ENCODE results near the gene DNAJB13.

DNA sequence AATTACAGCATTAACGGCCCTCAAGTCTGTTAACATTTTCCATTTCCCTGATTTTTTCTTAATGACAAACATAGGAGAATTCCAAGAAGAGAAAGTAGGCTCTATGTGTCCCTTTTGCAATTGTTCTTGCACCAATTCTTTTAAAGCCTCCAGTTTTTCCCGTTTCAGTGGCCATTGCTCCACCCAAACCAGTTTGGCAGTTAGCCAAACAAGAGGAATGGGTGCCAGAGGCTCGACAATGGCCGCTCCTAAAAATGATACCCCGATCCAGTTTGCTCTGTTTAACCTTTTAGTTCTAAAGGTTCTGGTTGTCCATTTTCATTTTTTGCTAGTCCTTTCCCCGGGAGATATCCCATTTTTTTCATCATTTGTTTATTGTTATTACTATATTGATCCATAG, 6.7 kb upstream of the DNAJB13 start:
- TF ChIP-seq, protein P1, sequence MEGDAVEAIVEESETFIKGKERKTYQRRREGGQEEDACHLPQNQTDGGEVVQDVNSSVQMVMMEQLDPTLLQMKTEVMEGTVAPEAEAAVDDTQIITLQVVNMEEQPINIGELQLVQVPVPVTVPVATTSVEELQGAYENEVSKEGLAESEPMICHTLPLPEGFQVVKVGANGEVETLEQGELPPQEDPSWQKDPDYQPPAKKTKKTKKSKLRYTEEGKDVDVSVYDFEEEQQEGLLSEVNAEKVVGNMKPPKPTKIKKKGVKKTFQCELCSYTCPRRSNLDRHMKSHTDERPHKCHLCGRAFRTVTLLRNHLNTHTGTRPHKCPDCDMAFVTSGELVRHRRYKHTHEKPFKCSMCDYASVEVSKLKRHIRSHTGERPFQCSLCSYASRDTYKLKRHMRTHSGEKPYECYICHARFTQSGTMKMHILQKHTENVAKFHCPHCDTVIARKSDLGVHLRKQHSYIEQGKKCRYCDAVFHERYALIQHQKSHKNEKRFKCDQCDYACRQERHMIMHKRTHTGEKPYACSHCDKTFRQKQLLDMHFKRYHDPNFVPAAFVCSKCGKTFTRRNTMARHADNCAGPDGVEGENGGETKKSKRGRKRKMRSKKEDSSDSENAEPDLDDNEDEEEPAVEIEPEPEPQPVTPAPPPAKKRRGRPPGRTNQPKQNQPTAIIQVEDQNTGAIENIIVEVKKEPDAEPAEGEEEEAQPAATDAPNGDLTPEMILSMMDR (IDR thresholded peaks at IDR 0.05; ENCODE audit: poor library complexity, severe bottlenecking) = no peak
- TF ChIP-seq TAF1 (IDR thresholded peaks at IDR 0.05; ENCODE audit: low read depth) (no peak), MXI1 (conservative IDR thresholded peaks at IDR 0.05; ENCODE audit: poor library complexity, severe bottlenecking) (no peak), POLR2AphosphoS5 (IDR thresholded peaks at IDR 0.05) (no peak), RAD21 (conservative IDR thresholded peaks at IDR 0.05) (no peak), SMC3 (conservative IDR thresholded peaks at IDR 0.05; ENCODE audit: poor library complexity) (no peak), EZH2 (IDR thresholded peaks at IDR 0.05; ENCODE audit: borderline replicate concordance, insufficient read depth, low read length, poor library complexity, severe bottlenecking) (no peak)
